Activated naive CD8-positive, alpha-beta T cell treated with anti-CD3 and anti-CD28 coated beads, Interleukin-2, amount 10 ng/mL, durations not matched to agents 7 days and 5 days (primary cell): Measurements from ENCODE around the gene DAPK3. TPM values are rescaled to one million over a fixed set of nuclear protein-coding genes. Genes with fewer than 3 reads are reported as not detected.

Source experiments
- ATAC-seq: fragments of 150-1000 bp; cut with Tn5 transposase; one replicate; pipeline ENCODE4 v1.10.0; 2021; ENCODE audit warnings: low read depth, moderate library complexity
- POLR2A ChIA-PET: fragments of 350-600 bp; sonication (Branson Sonifier 250); formaldehyde crosslinking; loops from one replicate; lab custom pipeline; 2021; ENCODE audit warnings: antibody characterized with exemption; lab: Charles Lee
- DNase-seq: peaks from one replicate; pipeline ENCODE4 v3.0.0; 2021
- H3K27ac Mint-ChIP-seq: one replicate; pipeline ENCODE4 v1.8.0; 2022; ENCODE audit warnings: mild to moderate bottlenecking, mixed read lengths
- H3K27me3 Mint-ChIP-seq: one replicate; pipeline ENCODE4 v1.8.0; 2022; ENCODE audit warnings: mild to moderate bottlenecking, moderate library complexity, mixed read lengths
- H3K36me3 Mint-ChIP-seq: one replicate; pipeline ENCODE4 v1.8.0; 2021; ENCODE audit warnings: mild to moderate bottlenecking, mixed read lengths
- H3K4me1 Mint-ChIP-seq: one replicate; pipeline ENCODE4 v1.8.0; 2021; ENCODE audit warnings: mixed read lengths
- H3K4me3 Mint-ChIP-seq: one replicate; pipeline ENCODE4 v1.8.0; 2022; ENCODE audit warnings: mild to moderate bottlenecking, moderate library complexity, mixed read lengths
- H3K9me3 Mint-ChIP-seq: one replicate; pipeline ENCODE4 v1.8.0; 2021; ENCODE audit warnings: mixed read lengths
- microRNA-seq: library from miRNA; unstranded; fragments of <30 nt; microRNA quantifications from one replicate; pipeline ENCODE4 v1.2.0, GENCODE V29; 2022
- total RNA-seq, 2 experiments: library from RNA; stranded (reverse); gene quantifications; one replicate each; pipeline ENCODE4 v1.2.3, GENCODE V29; 2021

DAPK3 gene
- total RNA-seq, 2 experiments from 2014 or later: 44.8 to 49.8 TPM

DNA sequence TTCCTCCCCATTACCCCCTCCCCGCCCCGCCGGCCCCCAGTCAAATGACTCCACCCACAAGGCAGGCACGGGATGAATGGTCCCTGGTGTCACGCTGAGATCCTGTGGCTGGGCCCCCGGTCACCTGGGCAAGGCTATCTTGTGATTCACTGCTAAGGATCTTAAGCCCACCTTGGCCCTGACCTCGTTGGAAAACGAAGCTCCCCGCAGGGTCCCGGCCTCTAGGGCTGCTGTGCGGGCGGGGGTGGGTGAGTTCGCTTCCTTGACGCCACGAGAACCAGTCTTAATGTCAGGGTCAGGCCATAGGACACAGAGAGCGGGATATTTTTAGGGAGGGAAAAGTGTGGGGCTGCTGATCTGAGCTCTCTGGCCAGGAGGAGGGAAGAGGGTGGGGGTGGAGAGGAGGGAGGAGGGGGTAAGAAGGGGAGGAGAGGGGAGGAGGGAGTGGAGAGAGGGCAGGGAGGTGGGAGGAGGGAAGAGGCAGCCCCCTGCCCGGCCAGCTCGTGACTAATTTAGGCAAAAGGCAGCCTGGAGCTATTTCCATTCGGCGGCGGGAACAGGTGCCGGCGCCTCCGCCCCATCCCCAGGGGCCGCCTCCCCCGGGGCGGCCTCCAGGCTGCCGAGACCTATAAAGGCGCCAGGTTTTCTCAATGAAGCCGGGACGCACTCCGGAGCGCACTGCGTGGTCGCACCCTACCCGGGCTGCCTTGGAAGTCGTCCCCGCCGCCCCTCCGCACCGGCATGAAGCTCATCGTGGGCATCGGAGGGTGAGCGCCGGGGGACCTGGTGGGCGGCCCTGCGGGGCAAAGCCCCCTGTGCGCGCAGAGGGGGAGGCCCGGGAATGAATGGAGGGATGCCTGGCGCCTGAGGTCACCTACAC lies 37.7 kb downstream of the DAPK3 start, which contains the start of gene NMRK2:
TSS of gene NMRK2 (plus strand) at position 139 of the 880 bp plus-strand sequence. CDS start at position 742, 603 bp downstream.
- Mint-ChIP-seq H3K9me3 (no peaks in the 10 kb centered on the region), H3K27ac (no peak within 1 kb of the TSS), H3K4me1 (no peaks in the 10 kb centered on the region), H3K4me3 (no peak within 1 kb of the TSS), H3K27me3 (peaks cover 30% of the 10 kb centered on the region), H3K36me3 (no peaks in the 10 kb centered on the region)
- DNase-seq: no peak
- POLR2A ChIA-PET: no interaction called here
- ATAC-seq: no peak

DNA sequence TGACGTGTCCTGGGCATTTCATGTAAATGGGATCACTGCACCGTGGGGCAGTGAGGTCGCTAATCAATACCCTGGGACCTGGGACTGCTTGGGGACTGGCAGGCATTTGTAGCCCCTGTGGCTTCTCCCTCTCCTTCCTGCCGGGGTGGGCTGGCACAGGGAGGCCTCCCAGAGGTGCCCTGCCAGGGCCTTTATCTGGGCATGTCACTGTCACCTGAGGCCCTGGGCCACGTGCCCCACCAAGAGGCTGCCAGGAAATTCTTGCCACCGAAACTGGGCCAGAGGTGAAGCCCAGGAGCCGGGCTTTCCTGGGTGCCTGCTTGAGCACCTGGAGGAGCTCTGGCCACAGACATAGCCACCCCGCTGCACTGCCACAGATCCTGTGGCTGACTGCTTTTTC lies 39.9 kb downstream of the DAPK3 start:
- H3K27ac Mint-ChIP-seq: no peak overlapping the region
- H3K36me3 Mint-ChIP-seq: no peaks in the 10 kb centered on the region
- no peaks in the 10 kb centered on the region for H3K9me3 Mint-ChIP-seq
- no peak for ATAC-seq
- no peak overlapping the region for H3K4me3 Mint-ChIP-seq
- no peak for DNase-seq
- H3K27me3 Mint-ChIP-seq: peaks cover 30% of the 10 kb centered on the region
- POLR2A ChIA-PET: no interaction called here
- H3K4me1 Mint-ChIP-seq: no peaks in the 10 kb centered on the region

DNA sequence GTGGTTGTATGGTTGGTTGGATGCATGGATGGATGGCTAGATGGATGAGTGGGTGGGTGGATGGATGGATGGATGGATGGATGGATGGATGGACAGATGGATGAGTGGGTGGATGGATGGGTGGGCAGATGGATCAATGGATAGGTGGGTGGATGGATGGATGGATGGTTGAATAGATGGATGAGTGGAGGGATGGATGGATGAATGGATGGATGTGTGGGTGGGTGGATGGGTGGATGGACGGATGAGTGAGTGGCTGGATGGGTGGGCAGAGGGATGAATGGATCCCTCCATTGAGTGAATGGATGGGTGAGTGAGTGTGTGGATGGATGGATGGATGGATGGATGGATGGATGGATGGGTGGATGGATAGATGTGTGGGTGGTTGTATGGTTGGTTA lies 47.0 kb downstream of the DAPK3 start:
- no peak for DNase-seq
- ATAC-seq: no peak
- Mint-ChIP-seq H3K36me3 (peaks cover 3% of the 10 kb centered on the region), H3K4me1 (no peaks in the 10 kb centered on the region), H3K27ac (no peak overlapping the region), H3K4me3 (no peak overlapping the region), H3K9me3 (peaks cover 9% of the 10 kb centered on the region), H3K27me3 (no peaks in the 10 kb centered on the region)
- POLR2A ChIA-PET: no interaction called here

- Mint-ChIP-seq H3K27me3 (no peaks in the 10 kb centered on the region), H3K4me1 (no peaks in the 10 kb centered on the region), H3K27ac (no peak overlapping the region), H3K9me3 (peaks cover 9% of the 10 kb centered on the region), H3K36me3 (peaks cover 3% of the 10 kb centered on the region), H3K4me3 (no peak overlapping the region)
- no peak for DNase-seq
- POLR2A ChIA-PET: no interaction called here
- ATAC-seq: no peak
These were observed 47.7 kb downstream of the DAPK3 start for GRCh38 chr19:3923096-3923758.

GRCh38 chr19:3919793-3920192 lies 51.1 kb downstream of the DAPK3 start:
- DNase-seq (no peak), ATAC-seq (no peak)
- Mint-ChIP-seq H3K9me3 (peaks cover 13% of the 10 kb centered on the region), H3K4me1 (no peaks in the 10 kb centered on the region), H3K27me3 (peaks cover 4% of the 10 kb centered on the region), H3K4me3 (no peak overlapping the region), H3K36me3 (peaks cover 3% of the 10 kb centered on the region), H3K27ac (no peak overlapping the region)
- POLR2A ChIA-PET: no interaction called here

DNA sequence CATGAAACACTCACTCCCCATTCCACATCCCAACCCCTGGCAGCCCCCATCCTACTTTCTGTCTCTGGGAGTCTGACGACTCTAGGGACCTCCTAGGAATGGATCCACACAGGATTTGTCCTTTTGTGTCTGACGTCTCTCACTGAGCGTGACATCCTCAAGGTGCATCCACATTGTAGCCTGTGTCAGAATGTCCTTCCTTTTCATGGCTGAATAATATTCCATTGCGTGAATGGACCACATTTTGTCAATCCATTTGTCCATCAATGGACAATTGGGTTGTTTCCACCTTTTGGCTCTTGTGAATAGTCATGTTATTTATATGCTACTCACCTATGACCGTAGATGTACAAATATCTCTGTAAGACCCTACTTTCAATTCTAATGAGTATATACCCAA lies 54.9 kb downstream of the DAPK3 start:
- Mint-ChIP-seq H3K36me3 (no peaks in the 10 kb centered on the region), H3K4me3 (no peak overlapping the region), H3K27ac (no peak overlapping the region), H3K9me3 (peaks cover 4% of the 10 kb centered on the region), H3K4me1 (no peaks in the 10 kb centered on the region), H3K27me3 (peaks cover 4% of the 10 kb centered on the region)
- ATAC-seq (no peak), DNase-seq (no peak)
- POLR2A ChIA-PET: no interaction called here

- peaks cover 4% of the 10 kb centered on the region for H3K9me3 Mint-ChIP-seq
- no peak overlapping the region for H3K27ac Mint-ChIP-seq
- no peak overlapping the region for H3K4me3 Mint-ChIP-seq
- ATAC-seq (no peak), DNase-seq (no peak)
- POLR2A ChIA-PET: no interaction called here
- H3K36me3 Mint-ChIP-seq: no peaks in the 10 kb centered on the region
- H3K27me3 Mint-ChIP-seq: peaks cover 4% of the 10 kb centered on the region
- no peaks in the 10 kb centered on the region for H3K4me1 Mint-ChIP-seq
These were observed 56.7 kb downstream of the DAPK3 start for GRCh38 chr19:3914199-3914598.

DNA sequence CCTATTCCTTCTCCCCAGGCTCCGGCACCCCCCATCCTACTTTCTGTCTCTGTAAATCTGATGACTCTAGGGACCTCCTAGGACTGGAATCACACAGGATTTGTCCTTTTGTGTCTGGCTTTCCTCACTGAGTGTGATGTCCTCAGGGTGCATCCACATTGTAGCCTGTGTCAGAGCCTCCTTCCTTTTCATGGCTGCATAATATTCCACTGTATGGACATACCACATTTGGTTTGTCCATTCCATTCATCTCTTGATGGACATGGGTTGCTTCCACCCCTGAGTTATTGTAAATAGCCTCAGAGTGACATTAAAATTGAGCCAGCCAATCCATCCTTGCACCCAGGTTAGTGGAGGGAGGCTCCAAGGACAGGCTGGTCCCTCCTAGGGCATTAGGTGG lies 60.8 kb downstream of the DAPK3 start:
- POLR2A ChIA-PET: no interaction called here
- Mint-ChIP-seq H3K4me1 (no peaks in the 10 kb centered on the region), H3K27me3 (no peaks in the 10 kb centered on the region), H3K9me3 (peaks cover 1% of the 10 kb centered on the region), H3K36me3 (no peaks in the 10 kb centered on the region), H3K27ac (no peak overlapping the region), H3K4me3 (no peak overlapping the region)
- no peak for DNase-seq
- no peak for ATAC-seq

Small RNA genes within 50 kb of the gene (microRNA-seq; reads per million reads assigned to microRNA genes)
- gene MIR637: not detected

Other genes with a start within 250 kb of the DAPK3 start
- 10 to 100 TPM; 54.5 to 61.9 TPM for gene APBA3, start 209.4 kb downstream of the DAPK3 start, total RNA-seq
- 10 to 100 TPM; 68.9 to 73.9 TPM for gene MRPL54, start 208.4 kb downstream of the DAPK3 start, total RNA-seq
- gene RAX2, start 198.9 kb downstream of the DAPK3 start, total RNA-seq: not detected
- 10 to 100 TPM; 29.4 to 31.8 TPM for gene MATK, start 184.7 kb downstream of the DAPK3 start, total RNA-seq
- under 1 TPM; 0.55 to 0.91 TPM for gene ZFR2, start 102.1 kb downstream of the DAPK3 start, total RNA-seq
- gene ATCAY, start 90.4 kb downstream of the DAPK3 start, total RNA-seq: not detected
- not detected for gene NMRK2, start 38.0 kb downstream of the DAPK3 start, total RNA-seq
- 1,000 to 10,000 TPM; 1,510 to 1,513 TPM for gene EEF2, start 14.4 kb upstream of the DAPK3 start, total RNA-seq
- 10 to 100 TPM; 32.1 to 38.3 TPM for gene PIAS4, start 36.6 kb upstream of the DAPK3 start, total RNA-seq
- gene ZBTB7A, start 95.8 kb upstream of the DAPK3 start, total RNA-seq: 10 to 100 TPM; 60.6 to 61.5 TPM
- gene MAP2K2, start 153.0 kb upstream of the DAPK3 start, total RNA-seq: 100 to 1,000 TPM; 210 to 211 TPM
- gene CREB3L3, start 182.5 kb upstream of the DAPK3 start, total RNA-seq: not detected
- gene SIRT6, start 211.5 kb upstream of the DAPK3 start, total RNA-seq: 10 to 100 TPM; 30.1 to 37.5 TPM
- 1 to 10 TPM; 1.5 to 1.7 TPM for gene ANKRD24, start 211.6 kb upstream of the DAPK3 start, total RNA-seq